ENCODE measurements around the gene TTC39B.

TTC39B gene

DNA sequence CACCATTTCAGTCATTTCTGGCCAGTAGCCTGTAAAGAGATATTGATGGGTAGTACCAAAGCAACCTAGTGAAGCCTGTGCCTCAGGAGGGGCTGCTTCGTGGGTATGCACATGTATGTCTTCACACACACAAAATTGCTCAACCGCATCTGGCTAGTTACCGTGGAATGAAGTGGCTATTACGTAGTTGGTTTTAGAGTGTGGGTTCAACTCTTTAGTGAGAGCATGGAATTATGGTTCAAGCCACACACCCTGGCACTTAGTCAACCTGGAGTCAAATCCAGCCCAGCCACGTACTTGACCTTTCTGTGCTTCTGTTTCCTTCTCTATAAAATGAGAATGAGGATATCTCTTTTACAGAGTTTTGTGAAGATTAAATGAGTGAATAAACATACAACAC, 174.9 kb downstream of the TTC39B start:
- TF ChIP-seq FOXM1 (IDR thresholded peaks at IDR 0.05; ENCODE audit: borderline replicate concordance, low read depth) (no peak), YY1 (IDR thresholded peaks at IDR 0.05; ENCODE audit: low read depth) (no peak), EP300 (IDR thresholded peaks at IDR 0.05; ENCODE audit: borderline replicate concordance) (no peak), EGR1 (IDR thresholded peaks at IDR 0.05) (no peak)

DNA sequence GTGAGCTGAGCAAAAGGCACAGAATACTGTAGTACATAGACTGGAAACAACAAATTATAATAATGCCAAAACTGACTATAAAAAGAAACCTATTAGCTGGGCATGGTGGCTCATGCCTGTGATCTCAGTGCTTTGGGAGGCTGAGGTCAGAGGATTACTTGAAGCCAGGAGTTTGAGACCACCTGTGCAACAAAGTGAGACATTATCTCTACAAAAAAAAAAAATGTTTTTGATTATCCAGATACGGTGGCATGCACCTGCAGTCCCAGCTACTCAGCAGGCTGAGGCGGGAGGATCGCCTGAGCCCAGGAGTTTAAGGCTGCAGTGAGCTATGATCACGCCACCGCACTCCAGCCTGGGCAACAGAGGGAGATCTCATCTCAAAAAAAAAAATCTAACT, 175.9 kb downstream of the TTC39B start:
- TF ChIP-seq ZBTB7A (IDR thresholded peaks at IDR 0.05; ENCODE audit: low read depth) (no peak), YY1 (IDR thresholded peaks at IDR 0.05; ENCODE audit: low read depth) (no peak), EGR1 (IDR thresholded peaks at IDR 0.05) (no peak), TEAD4 (IDR thresholded peaks at IDR 0.05) (no peak), FOXM1 (IDR thresholded peaks at IDR 0.05; ENCODE audit: borderline replicate concordance, low read depth) (no peak), CREB1 (IDR thresholded peaks at IDR 0.05; ENCODE audit: low read depth) (no peak), TAF1 (IDR thresholded peaks at IDR 0.05; ENCODE audit: low read depth) (no peak), NFIC (IDR thresholded peaks at IDR 0.05) (no peak), RAD21 (IDR thresholded peaks at IDR 0.05; ENCODE audit: low read depth) (no peak), TCF12 (IDR thresholded peaks at IDR 0.05; ENCODE audit: low read depth) (no peak), EP300 (IDR thresholded peaks at IDR 0.05; ENCODE audit: borderline replicate concordance) (no peak), CEBPB (IDR thresholded peaks at IDR 0.05) (no peak)
- TF ChIP-seq, protein P1, sequence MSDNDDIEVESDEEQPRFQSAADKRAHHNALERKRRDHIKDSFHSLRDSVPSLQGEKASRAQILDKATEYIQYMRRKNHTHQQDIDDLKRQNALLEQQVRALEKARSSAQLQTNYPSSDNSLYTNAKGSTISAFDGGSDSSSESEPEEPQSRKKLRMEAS (IDR thresholded peaks at IDR 0.05) = no peak
- TF ChIP-seq, protein P2, sequence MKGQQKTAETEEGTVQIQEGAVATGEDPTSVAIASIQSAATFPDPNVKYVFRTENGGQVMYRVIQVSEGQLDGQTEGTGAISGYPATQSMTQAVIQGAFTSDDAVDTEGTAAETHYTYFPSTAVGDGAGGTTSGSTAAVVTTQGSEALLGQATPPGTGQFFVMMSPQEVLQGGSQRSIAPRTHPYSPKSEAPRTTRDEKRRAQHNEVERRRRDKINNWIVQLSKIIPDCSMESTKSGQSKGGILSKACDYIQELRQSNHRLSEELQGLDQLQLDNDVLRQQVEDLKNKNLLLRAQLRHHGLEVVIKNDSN (IDR thresholded peaks at IDR 0.05) = no peak
- TF ChIP-seq, protein P3, sequence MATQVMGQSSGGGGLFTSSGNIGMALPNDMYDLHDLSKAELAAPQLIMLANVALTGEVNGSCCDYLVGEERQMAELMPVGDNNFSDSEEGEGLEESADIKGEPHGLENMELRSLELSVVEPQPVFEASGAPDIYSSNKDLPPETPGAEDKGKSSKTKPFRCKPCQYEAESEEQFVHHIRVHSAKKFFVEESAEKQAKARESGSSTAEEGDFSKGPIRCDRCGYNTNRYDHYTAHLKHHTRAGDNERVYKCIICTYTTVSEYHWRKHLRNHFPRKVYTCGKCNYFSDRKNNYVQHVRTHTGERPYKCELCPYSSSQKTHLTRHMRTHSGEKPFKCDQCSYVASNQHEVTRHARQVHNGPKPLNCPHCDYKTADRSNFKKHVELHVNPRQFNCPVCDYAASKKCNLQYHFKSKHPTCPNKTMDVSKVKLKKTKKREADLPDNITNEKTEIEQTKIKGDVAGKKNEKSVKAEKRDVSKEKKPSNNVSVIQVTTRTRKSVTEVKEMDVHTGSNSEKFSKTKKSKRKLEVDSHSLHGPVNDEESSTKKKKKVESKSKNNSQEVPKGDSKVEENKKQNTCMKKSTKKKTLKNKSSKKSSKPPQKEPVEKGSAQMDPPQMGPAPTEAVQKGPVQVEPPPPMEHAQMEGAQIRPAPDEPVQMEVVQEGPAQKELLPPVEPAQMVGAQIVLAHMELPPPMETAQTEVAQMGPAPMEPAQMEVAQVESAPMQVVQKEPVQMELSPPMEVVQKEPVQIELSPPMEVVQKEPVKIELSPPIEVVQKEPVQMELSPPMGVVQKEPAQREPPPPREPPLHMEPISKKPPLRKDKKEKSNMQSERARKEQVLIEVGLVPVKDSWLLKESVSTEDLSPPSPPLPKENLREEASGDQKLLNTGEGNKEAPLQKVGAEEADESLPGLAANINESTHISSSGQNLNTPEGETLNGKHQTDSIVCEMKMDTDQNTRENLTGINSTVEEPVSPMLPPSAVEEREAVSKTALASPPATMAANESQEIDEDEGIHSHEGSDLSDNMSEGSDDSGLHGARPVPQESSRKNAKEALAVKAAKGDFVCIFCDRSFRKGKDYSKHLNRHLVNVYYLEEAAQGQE (IDR thresholded peaks at IDR 0.05; ENCODE audit: low read depth) = no peak

DNA sequence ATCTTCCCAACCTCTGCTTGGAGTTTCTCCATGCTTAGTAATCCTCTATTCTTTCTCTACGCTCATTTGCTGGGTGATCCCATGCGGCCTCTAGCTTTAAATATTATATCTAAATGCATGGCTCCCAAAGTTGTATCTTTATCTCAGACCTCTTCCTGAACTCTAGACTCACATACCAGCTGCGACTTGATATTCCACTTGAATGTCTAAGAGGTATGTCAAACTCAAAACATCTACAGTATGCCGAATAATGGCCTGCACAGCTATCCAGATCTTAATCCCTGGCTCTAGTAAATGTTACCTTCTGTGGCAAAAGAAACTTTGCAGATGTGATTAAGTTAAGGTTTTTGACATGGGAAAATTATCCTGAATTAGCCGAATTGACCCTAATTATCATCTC, 179.2 kb downstream of the TTC39B start:
- TF ChIP-seq FOXM1 (IDR thresholded peaks at IDR 0.05; ENCODE audit: borderline replicate concordance, low read depth) (no peak), TAF1 (IDR thresholded peaks at IDR 0.05; ENCODE audit: low read depth) (no peak), EGR1 (IDR thresholded peaks at IDR 0.05) (no peak), YY1 (IDR thresholded peaks at IDR 0.05; ENCODE audit: low read depth) (no peak), CEBPB (IDR thresholded peaks at IDR 0.05) (no peak)
- TF ChIP-seq, protein P1 (IDR thresholded peaks at IDR 0.05) = no peak
- TF ChIP-seq, protein P2 (IDR thresholded peaks at IDR 0.05) = no peak

DNA sequence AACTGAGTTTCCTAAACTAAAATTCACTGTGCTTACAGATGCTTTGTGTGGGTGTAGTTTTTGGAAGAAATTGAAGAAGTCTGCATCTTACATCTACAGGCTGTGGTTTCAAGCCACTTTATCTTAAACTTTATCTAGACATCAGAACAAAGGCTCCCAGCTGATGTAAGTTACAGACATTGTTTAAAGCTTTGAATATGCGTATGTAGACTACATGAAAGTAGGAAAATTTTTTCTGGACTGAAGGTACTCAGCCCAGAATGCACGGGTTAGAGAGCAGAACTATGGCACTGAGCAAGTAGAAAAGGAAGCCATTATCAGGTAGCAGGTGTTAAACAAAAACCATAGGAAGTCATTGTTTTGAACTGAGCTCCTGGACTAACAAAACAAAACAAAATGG, 185.4 kb downstream of the TTC39B start:
- TF ChIP-seq, protein P3 (IDR thresholded peaks at IDR 0.05; ENCODE audit: low read depth) = no peak
- TF ChIP-seq CEBPB (IDR thresholded peaks at IDR 0.05) = no peak

GRCh38 chr9:15116130-15116580, 190.9 kb downstream of the TTC39B start:
- no peak for TF ChIP-seq ZBTB7A (IDR thresholded peaks at IDR 0.05; ENCODE audit: low read depth)
- no peak for TF ChIP-seq CEBPB (IDR thresholded peaks at IDR 0.05)
- TF ChIP-seq RAD21 (IDR thresholded peaks at IDR 0.05; ENCODE audit: low read depth) = no peak
- TF ChIP-seq, protein P1 (IDR thresholded peaks at IDR 0.05) = no peak

- no peak for TF ChIP-seq RAD21 (IDR thresholded peaks at IDR 0.05; ENCODE audit: low read depth)
- no peak for TF ChIP-seq CEBPB (IDR thresholded peaks at IDR 0.05)
- TF ChIP-seq, protein P2 (IDR thresholded peaks at IDR 0.05) = no peak
- TF ChIP-seq EGR1 (IDR thresholded peaks at IDR 0.05) = no peak
- TF ChIP-seq CREB1 (IDR thresholded peaks at IDR 0.05; ENCODE audit: low read depth) = no peak
- no peak for TF ChIP-seq TCF12 (IDR thresholded peaks at IDR 0.05; ENCODE audit: low read depth)
These were observed 191.3 kb downstream of the TTC39B start for GRCh38 chr9:15115702-15116101.

All from Ishikawa (cell line).